ENCODE results near the gene PELO. TPM values are rescaled to one million over a fixed set of nuclear protein-coding genes. Genes with fewer than 3 reads are reported as not detected.

Gene PELO
- 10.7 and 11.5 TPM in 2 replicates for polyA plus RNA-seq (2012; rRNA removed)
- 8.8 and 10.3 TPM in 2 replicates for polyA plus RNA-seq (2012; cell fraction: cytosol; rRNA removed)
- polyA plus RNA-seq (2012; cell fraction: nucleus; rRNA removed), result 13.5 and 14.3 TPM in 2 replicates

DNA sequence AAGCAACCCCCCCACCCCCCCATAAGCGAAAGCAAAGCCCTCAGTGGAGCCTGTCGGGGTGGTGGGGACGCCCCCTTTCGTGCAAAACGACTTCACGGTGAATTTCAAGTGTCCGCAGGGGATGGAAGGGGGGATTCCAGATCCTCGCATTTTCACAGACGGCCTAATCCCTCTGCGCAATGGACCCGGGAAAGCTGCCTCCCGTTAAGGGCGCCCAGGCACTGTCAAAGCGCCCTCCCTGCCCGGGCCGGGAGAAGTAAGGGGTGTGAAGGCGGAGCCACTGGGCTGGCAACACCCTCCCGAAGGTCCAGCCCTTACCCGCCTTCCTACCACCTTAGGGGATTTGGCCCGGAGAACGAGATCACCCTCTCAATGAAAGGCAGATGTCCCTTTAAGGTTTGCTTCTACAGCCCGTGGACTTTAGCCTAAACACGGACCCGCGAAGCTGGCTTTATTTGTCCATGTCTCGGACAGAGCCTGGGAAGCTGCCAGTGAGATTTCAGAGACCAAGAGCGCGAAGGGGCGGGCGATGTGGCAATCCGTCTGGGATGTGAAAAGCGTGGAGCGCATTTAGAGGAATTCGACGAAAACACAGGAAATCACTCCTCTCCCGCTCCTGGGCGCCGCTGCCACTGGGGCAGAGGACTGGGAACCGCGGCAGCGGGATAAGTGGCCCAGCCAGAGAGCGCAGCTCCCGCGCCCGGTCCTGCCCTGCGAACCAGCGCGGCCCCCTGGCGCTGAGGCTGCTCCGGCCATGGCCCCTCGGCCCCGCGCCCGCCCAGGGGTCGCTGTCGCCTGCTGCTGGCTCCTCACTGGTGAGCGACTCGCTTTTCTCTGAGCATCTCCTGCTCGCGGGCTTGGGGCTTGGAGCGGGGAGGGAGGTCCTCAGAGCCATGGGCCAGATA is at the start of gene PELO, which contains the start of gene ITGA1:
Gene PELO (plus strand): TSS at position 317 of the 905 bp plus-strand sequence. CDS start 12,479 bp downstream, outside the sequence.
Gene ITGA1 (plus strand): TSS at position 317 of the 905 bp plus-strand sequence. CDS start 438 bp downstream, at position 755.
- no peaks in the 10 kb centered on the region for H3K9me3 ChIP-seq
- WGBS (ENCODE audit: low lambda C conversion rate), result under 1% methylated on average over 27 of the region's 61 CpGs
- peak within 1 kb of the TSS; percentile 89 to 97 for H3K27ac ChIP-seq (ENCODE audit: low read depth in 2 of 2, low read length in 1 of 2)
- POLR2A ChIA-PET, result interaction anchor here (1.0 to 1.7 kb wide), 3 partner anchors 12 to 59 kb away, joined by 5 to 11 read pairs (median 5); no protein-coding TSS in a partner anchor
- H3K9ac ChIP-seq, result peak within 1 kb of the TSS; percentile 71
- peaks cover 0 to 3% of the 10 kb centered on the region in 2 experiments for H3K36me3 ChIP-seq (replicated peaks in 1 of 2; ENCODE audit: control insufficient read depth in 1 of 2, insufficient read depth in 2 of 2, low read length in 1 of 2)
- H3K4me2 ChIP-seq, result peak within 1 kb of the TSS; percentile 66
- peak within 1 kb of the TSS; percentile 80 to 87 for H3K4me3 ChIP-seq (ENCODE audit: low read depth in 2 of 2, low read length in 1 of 2)
- CTCF ChIA-PET, result interaction anchor here (0.6 to 2.9 kb wide), 23 partner anchors 9 to 1830 kb away, joined by 3 to 17 read pairs (median 4); no protein-coding TSS in a partner anchor
- no peaks in the 10 kb centered on the region for H4K20me1 ChIP-seq (ENCODE audit: insufficient read depth)
- DNase-seq, result peak; percentile 87
- no peaks in the 10 kb centered on the region for H3K9me2 ChIP-seq
- peaks cover 9% of the 10 kb centered on the region for H3F3A ChIP-seq (replicated peaks; ENCODE audit: insufficient read depth)
- no peaks in the 10 kb centered on the region for H3K27me3 ChIP-seq (ENCODE audit: insufficient read depth)
- H2AFZ ChIP-seq (ENCODE audit: low read depth), result peak within 1 kb of the TSS; percentile 66
- H3K79me2 ChIP-seq (ENCODE audit: insufficient read depth), result peaks cover 30% of the 10 kb centered on the region; the same call in 1 of the 2 replicates
- peaks cover 5 to 16% of the 10 kb centered on the region in 2 experiments; a peak in 2 of 4 replicates for H3K4me1 ChIP-seq (ENCODE audit: control insufficient read depth in 1 of 2, insufficient read depth in 2 of 2, low read depth in 1 of 2, low read length in 1 of 2)
- peak; percentile 83 for TF ChIP-seq MXI1 (IDR thresholded peaks at IDR 0.05; ENCODE audit: low read depth, low read length)
- TF ChIP-seq MEF2A (IDR thresholded peaks at IDR 0.05; ENCODE audit: borderline replicate concordance, low read depth), result no peak
- peak in 1 of 2 experiments; percentile 41; a peak in 1 of 4 replicates for TF ChIP-seq EP300 (IDR thresholded peaks at IDR 0.05; ENCODE audit: borderline replicate concordance in 1 of 2, low read depth in 1 of 2, low read length in 1 of 2)
- peak; percentile 55 for TF ChIP-seq CTCF (IDR thresholded peaks at IDR 0.05)
- peak; percentile 59 for TF ChIP-seq RAD21 (IDR thresholded peaks at IDR 0.05; ENCODE audit: low read length)
- no peak for TF ChIP-seq RXRA (IDR thresholded peaks at IDR 0.05; ENCODE audit: borderline replicate concordance, low read depth)
- no peak for TF ChIP-seq GABPA (IDR thresholded peaks at IDR 0.05; ENCODE audit: low read depth)
- peak; percentile 11; the same call in 1 of the 2 replicates for TF ChIP-seq TCF12 (IDR thresholded peaks at IDR 0.05)
- TF ChIP-seq POLR2AphosphoS5 (IDR thresholded peaks at IDR 0.05; ENCODE audit: low read depth, low read length), result no peak; the same call in 1 of the 2 replicates
- peak; percentile 9; the same call in 1 of the 2 replicates for TF ChIP-seq FOXJ3 (CRISPR knock-in tag; IDR thresholded peaks at IDR 0.05)
- TF ChIP-seq SMC3 (IDR thresholded peaks at IDR 0.05; ENCODE audit: low read depth, low read length), result peak; percentile 46; the same call in 1 of the 2 replicates
- TF ChIP-seq SIN3A (IDR thresholded peaks at IDR 0.05; ENCODE audit: borderline replicate concordance, low read depth, low read length), result 0 out of 2 replicates have a peak, but pooled peaks have one; percentile 44
- TF ChIP-seq YY1 (IDR thresholded peaks at IDR 0.05; ENCODE audit: low read depth), result 0 out of 2 replicates have a peak, but pooled peaks have one; percentile 22
- TF ChIP-seq, protein P1, sequence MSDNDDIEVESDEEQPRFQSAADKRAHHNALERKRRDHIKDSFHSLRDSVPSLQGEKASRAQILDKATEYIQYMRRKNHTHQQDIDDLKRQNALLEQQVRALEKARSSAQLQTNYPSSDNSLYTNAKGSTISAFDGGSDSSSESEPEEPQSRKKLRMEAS (IDR thresholded peaks at IDR 0.05; ENCODE audit: low read depth), result 0 out of 2 replicates have a peak, but pooled peaks have one; percentile 48
- TF ChIP-seq NRF1 (IDR thresholded peaks at IDR 0.05; ENCODE audit: low read depth, low read length), result no peak
- TF ChIP-seq RFX5 (IDR thresholded peaks at IDR 0.05; ENCODE audit: low read length), result peak; percentile 25; the same call in 1 of the 2 replicates
- TF ChIP-seq, protein P2, sequence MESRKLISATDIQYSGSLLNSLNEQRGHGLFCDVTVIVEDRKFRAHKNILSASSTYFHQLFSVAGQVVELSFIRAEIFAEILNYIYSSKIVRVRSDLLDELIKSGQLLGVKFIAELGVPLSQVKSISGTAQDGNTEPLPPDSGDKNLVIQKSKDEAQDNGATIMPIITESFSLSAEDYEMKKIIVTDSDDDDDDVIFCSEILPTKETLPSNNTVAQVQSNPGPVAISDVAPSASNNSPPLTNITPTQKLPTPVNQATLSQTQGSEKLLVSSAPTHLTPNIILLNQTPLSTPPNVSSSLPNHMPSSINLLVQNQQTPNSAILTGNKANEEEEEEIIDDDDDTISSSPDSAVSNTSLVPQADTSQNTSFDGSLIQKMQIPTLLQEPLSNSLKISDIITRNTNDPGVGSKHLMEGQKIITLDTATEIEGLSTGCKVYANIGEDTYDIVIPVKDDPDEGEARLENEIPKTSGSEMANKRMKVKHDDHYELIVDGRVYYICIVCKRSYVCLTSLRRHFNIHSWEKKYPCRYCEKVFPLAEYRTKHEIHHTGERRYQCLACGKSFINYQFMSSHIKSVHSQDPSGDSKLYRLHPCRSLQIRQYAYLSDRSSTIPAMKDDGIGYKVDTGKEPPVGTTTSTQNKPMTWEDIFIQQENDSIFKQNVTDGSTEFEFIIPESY (IDR thresholded peaks at IDR 0.05; ENCODE audit: borderline replicate concordance, low read depth), result no peak
- TF ChIP-seq, protein P3, sequence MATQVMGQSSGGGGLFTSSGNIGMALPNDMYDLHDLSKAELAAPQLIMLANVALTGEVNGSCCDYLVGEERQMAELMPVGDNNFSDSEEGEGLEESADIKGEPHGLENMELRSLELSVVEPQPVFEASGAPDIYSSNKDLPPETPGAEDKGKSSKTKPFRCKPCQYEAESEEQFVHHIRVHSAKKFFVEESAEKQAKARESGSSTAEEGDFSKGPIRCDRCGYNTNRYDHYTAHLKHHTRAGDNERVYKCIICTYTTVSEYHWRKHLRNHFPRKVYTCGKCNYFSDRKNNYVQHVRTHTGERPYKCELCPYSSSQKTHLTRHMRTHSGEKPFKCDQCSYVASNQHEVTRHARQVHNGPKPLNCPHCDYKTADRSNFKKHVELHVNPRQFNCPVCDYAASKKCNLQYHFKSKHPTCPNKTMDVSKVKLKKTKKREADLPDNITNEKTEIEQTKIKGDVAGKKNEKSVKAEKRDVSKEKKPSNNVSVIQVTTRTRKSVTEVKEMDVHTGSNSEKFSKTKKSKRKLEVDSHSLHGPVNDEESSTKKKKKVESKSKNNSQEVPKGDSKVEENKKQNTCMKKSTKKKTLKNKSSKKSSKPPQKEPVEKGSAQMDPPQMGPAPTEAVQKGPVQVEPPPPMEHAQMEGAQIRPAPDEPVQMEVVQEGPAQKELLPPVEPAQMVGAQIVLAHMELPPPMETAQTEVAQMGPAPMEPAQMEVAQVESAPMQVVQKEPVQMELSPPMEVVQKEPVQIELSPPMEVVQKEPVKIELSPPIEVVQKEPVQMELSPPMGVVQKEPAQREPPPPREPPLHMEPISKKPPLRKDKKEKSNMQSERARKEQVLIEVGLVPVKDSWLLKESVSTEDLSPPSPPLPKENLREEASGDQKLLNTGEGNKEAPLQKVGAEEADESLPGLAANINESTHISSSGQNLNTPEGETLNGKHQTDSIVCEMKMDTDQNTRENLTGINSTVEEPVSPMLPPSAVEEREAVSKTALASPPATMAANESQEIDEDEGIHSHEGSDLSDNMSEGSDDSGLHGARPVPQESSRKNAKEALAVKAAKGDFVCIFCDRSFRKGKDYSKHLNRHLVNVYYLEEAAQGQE (IDR thresholded peaks at IDR 0.05; ENCODE audit: low read depth, low read length), result 0 out of 2 replicates have a peak, but pooled peaks have one; percentile 5
- no peak for TF ChIP-seq PBX3 (IDR thresholded peaks at IDR 0.05)
- no peak for TF ChIP-seq IRF3 (IDR thresholded peaks at IDR 0.05; ENCODE audit: low read depth, low read length)
